Suppressor macrophage (primary cell): ENCODE data around the gene NEURL1.

Experiments used
- DNase-seq, 4 experiments: peaks; one replicate each; pipeline ENCODE4 v3.0.0-alpha.2; 2020 to 2022

Gene NEURL1

DNA sequence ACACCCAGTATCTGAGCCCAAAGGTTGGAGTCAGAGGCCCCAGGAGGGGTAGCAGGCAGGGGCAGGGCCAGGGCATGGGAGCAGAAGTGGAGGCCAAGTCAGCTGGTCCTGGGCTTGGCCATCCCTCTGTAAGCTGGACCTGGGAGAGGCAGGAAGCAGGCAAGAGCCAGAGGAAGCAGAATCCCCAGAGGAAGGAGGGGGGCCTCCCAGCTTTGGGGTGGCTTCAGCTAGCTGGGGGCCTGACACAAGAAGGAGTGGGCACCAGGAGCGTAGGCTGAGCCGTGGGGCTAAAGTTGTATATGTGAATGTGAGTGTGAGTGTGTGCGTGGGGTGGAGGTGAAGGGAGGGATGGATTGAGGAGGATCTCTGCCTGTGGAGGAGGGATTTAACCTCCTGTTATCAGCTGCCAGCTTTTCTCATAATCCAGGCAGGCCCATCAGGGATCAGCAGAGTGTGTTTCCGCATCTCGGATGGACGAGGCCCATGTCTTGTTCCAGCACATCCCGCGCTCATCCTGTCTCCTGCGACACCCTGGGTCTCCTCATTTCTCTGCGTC, 54.0 kb downstream of the NEURL1 start:
- no peak for DNase-seq

GRCh38 chr10:103548006-103548405, 54.5 kb downstream of the NEURL1 start:
- DNase-seq, result no peak

- no peak for DNase-seq
These were observed 55.3 kb downstream of the NEURL1 start for GRCh38 chr10:103548581-103549348.

DNA sequence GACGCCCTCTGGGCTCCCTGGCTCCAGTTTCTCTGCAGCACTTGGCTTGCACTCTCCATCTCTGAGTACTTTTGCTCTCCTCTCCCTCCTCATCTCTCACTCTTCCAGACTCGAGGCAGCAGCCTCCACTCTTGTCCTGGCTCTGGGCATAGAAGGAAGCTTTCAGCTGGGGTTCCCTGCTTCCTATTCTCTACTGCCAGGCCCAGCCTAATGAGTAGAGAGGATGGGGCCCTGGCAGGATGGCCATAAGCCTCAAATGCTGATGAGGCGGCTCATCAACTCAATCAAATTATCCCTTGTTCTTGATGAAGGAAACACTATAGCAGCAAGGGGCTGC, 55.8 kb downstream of the NEURL1 start:
- DNase-seq, result no peak

- no peak for DNase-seq
These were observed 56.7 kb downstream of the NEURL1 start for GRCh38 chr10:103550229-103550628.

DNA sequence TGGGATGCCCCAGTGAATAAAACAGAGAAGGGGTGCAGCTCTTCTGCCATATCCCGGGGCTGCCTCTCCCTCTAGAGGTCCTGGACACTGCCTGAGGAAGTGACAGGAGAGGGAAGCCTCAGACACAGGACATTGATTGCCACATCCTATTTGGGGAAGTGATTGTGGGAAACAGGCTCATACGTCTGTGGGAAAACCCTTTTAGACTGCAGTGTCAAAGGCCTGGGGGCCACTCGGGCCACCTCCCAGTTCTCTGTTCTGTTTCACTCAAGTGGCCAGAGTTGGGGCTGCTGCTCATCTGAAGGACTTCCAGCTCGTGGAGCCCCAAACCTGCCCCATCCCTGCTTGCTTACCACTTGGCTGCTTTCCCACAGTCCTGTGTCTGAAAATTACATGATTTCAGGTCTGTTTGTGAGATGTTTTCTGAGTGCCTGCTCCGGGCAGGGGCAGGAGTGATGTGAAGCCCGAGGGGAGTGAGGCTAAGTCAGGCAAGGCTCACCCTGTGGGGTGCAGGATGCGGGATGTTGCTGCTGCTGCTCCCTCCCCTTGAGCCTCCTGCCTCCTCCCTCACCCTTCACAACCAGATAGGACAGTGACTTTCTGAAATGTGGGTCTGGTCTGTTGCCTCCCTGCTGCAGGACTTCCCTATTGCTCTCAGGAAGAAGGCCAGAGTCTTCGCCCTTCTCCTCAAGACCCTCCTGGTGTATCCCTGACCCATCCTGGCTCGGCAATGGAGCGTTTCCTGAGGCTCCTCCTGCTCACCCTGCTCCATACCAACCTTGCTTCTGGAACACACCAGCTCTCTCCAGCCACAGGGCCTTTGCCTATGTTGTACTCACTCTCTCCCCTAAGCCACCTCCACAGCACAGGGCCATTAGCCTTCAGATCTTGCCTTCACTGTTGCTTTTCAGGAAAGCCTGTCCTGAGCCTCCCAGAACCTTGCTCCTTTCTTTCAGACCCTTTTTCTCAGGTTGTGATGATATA, 58.4 kb downstream of the NEURL1 start:
- peak; percentile 92 to 97 (median 93) for DNase-seq

DNA sequence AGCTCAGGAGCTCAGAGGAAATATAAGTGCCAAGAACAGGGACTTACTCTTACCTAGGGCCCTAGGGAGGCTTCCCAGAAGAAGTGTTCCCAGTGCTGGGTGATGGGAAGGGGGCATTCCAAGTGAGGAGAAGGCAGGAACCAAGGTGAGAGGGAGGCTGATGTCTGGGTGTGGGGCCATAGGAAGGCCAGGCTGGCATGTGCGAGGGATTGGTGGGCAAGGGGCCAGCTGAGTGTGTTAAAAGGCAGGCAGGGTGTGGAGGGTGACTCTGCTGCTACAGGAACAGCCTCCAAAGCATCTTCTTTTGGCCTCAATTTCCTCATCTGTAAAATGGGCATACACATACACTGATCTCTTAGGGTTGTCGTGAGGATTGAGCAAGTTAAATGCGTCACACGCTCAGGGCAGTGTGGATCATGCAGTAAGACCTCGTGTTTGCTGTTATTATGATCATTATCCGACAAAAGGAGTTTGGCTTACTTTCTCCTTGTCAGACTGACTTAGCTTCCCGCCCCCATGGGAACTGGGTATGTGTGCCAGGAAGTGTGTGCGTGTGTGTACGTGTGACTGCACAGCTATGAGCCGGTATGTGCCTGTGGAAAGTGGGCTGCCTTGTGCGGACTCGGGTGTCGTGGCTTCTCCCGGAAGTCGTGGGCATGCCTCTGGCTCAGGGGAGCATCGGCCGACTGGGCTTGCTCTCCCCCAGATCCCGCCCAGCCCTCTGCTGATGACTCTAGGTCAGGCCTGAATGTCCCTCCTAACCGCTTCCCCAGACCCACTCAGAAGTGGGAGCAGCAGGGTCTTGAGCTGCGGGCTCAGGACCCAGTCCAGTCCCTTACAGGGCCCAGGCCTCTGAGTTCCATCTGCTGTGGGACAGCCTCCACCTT, 59.6 kb downstream of the NEURL1 start:
- DNase-seq, result peak in 1 of 4 experiments; percentile 16

DNA sequence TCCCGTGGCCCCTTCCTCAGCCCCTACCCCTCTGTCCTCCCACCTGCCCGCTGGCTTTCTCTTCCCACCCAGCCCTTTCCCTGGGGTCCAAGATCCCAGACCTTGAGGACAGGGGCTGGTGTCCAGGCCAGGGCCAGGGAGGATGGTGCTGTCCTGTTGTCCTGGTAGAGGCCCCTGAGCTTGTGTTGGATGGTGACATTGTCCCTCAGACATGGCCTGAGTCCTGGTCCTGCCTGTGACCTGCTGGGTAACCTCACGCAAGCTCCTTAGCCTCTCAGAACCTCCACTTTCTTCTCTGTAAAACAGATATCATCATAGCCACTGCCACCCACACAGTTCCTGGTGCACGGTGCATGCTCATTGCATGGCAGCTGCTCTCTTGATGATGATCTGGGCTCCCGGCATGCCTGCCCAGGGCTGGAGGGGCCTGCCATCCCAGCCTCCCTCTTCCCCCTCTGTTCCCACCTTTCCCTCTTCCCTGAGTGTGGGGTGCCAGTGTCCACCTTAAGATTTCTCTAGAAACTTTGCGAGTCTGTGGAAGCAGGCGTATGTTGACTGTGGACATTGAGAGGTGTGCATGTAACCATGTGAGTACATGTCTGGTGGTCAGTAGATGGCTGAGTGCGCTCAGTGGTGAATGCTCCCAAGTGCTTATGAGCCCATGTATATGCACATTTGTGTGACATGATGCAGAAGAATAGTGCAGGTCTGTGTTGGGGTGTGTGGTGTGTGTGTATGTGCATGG, 60.4 kb downstream of the NEURL1 start:
- peak; percentile 55 to 82 (median 74) for DNase-seq

- peak; percentile 72 to 84 (median 80) for DNase-seq
These were observed 61.2 kb downstream of the NEURL1 start for GRCh38 chr10:103554488-103555324.

- DNase-seq, result no peak
These were observed 61.8 kb downstream of the NEURL1 start for GRCh38 chr10:103555325-103555649.

DNA sequence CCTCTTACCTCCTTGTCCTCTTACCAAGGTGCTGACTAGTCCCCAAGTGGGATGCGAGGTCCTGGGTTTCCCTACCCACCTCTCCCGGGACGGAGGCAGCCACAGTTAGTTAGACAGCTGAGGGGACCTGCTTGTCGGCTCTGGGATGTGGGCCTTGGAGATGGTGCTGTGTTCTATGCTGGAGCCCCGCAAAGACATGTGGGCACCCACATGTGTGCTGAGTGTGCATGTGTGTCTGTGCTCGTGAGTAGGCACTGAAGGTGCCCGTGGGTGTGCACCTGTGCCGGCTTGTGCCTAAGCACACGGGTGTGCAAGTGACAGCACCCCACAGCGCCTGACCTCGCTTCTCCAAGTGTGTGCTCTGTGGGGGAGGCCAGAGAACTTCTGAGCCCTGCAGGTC, 62.2 kb downstream of the NEURL1 start:
- DNase-seq, result no peak

GRCh38 chr10:103556383-103557007, 63.0 kb downstream of the NEURL1 start:
- no peak for DNase-seq

DNA sequence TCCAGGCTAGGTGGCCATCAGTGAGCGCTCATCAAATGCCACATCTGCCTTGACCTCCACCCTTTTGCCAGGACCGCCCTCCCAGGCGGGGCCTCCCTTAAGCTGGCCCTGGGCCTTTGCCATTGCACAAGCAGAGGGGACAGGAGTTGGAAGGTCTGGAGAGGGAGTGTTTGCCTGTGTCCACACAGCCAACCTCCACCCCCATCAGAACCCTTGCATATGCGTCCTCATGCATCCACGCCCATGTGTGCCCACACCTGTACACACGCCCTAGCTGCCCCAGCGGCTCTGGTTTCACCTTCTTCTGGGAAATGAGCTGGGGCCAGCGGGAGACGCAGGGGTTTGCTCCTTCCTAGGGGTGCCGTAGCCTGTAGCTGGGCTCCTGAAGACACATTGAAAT, 64.0 kb downstream of the NEURL1 start:
- DNase-seq, result no peak

- DNase-seq, result peak; percentile 29 to 62 (median 56)
These were observed 65.4 kb downstream of the NEURL1 start for GRCh38 chr10:103558911-103559310.

DNA sequence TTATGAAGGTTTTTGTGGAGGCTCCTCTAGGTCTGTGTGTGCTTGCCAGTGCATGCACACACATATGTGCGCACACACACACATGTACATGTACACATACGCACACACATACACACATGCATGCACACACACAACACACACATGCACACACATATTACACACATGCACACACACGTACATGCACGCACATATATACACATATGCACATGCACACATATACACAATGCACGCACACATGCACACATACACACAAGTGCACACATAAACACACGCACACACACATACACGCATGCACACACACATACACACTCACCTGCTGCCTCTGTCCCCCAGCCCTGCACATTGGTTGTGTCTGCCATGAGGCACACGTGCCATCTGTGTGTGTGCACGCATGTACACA, 66.3 kb downstream of the NEURL1 start:
- DNase-seq, result no peak

GRCh38 chr10:103560886-103561285, 67.4 kb downstream of the NEURL1 start:
- no peak for DNase-seq

GRCh38 chr10:103562383-103562782, 68.9 kb downstream of the NEURL1 start:
- no peak for DNase-seq

GRCh38 chr10:103563231-103564115, 70.0 kb downstream of the NEURL1 start:
- DNase-seq, result no peak

- DNase-seq, result no peak
These were observed 70.6 kb downstream of the NEURL1 start for GRCh38 chr10:103564116-103564501.
